ENCODE data around the gene MAD1L1.

MAD1L1 gene

DNA sequence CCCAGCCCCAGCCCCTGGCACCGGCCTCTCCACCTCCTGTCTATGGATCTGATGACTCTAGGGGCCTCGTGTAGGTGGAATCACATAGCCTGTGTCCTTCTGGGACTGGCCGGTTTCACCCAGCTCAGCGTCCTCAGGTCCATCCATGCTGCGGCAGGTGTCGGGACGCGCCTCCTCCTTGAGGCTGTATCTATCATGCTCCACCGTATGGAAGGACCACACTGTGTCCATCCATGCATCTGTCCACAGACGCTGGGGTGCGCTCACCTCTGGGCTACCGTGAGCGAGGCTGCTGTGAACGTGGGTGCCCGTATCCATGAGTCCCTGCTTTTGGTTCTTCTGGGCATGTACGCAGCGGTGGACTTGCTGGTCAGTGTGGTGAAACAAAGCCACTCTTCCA is 281.1 kb downstream of the MAD1L1 start:
- no peak overlapping the region for H3K4me3 ChIP-seq (ENCODE audit: severe bottlenecking)
- DNase-seq (ENCODE audit: low spot score) (no peak), ATAC-seq (ENCODE audit: low read depth) (no peak)
- no peaks in the 10 kb centered on the region for H3K9me3 ChIP-seq (ENCODE audit: severe bottlenecking)
- no peak overlapping the region for H3K27ac ChIP-seq (ENCODE audit: poor library complexity, severe bottlenecking)
- no peaks in the 10 kb centered on the region for H3K4me1 ChIP-seq (ENCODE audit: insufficient read depth, poor library complexity, severe bottlenecking)
- no peaks in the 10 kb centered on the region for H3K27me3 ChIP-seq (ENCODE audit: insufficient read depth, poor library complexity, severe bottlenecking)
- TF ChIP-seq, protein P1, sequence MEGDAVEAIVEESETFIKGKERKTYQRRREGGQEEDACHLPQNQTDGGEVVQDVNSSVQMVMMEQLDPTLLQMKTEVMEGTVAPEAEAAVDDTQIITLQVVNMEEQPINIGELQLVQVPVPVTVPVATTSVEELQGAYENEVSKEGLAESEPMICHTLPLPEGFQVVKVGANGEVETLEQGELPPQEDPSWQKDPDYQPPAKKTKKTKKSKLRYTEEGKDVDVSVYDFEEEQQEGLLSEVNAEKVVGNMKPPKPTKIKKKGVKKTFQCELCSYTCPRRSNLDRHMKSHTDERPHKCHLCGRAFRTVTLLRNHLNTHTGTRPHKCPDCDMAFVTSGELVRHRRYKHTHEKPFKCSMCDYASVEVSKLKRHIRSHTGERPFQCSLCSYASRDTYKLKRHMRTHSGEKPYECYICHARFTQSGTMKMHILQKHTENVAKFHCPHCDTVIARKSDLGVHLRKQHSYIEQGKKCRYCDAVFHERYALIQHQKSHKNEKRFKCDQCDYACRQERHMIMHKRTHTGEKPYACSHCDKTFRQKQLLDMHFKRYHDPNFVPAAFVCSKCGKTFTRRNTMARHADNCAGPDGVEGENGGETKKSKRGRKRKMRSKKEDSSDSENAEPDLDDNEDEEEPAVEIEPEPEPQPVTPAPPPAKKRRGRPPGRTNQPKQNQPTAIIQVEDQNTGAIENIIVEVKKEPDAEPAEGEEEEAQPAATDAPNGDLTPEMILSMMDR (IDR thresholded peaks at IDR 0.05; ENCODE audit: poor library complexity, severe bottlenecking): no peak
- H3K36me3 ChIP-seq (ENCODE audit: low read depth): no peaks in the 10 kb centered on the region

DNA sequence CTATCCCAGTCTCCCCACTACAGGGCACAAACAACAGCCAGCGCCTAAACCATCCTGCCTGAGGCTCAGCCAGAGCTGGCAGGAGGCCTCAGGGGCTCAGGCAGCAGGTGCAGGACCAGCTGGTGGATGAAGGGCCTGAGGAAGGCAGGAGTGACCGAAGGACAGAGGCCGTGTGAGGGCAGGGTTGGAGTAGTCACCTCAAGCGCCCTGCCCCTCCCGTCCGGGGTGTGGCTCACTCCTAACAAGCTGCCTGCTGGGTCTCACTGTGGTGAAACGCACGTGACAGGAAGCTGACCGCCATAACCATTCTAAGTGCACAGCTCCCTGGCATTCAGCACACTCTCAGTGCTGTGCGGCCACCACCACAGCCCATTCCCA is 281.6 kb downstream of the MAD1L1 start:
- Histone ChIP-seq H3K4me1 (ENCODE audit: insufficient read depth, poor library complexity, severe bottlenecking) (no peaks in the 10 kb centered on the region), H3K27ac (ENCODE audit: poor library complexity, severe bottlenecking) (no peak overlapping the region), H3K4me3 (ENCODE audit: severe bottlenecking) (no peak overlapping the region), H3K36me3 (ENCODE audit: low read depth) (no peaks in the 10 kb centered on the region), H3K27me3 (ENCODE audit: insufficient read depth, poor library complexity, severe bottlenecking) (no peaks in the 10 kb centered on the region), H3K9me3 (ENCODE audit: severe bottlenecking) (no peaks in the 10 kb centered on the region)
- no peak for ATAC-seq (ENCODE audit: low read depth)
- TF ChIP-seq, protein P1 (IDR thresholded peaks at IDR 0.05; ENCODE audit: poor library complexity, severe bottlenecking): no peak
- DNase-seq (ENCODE audit: low spot score): no peak

DNA sequence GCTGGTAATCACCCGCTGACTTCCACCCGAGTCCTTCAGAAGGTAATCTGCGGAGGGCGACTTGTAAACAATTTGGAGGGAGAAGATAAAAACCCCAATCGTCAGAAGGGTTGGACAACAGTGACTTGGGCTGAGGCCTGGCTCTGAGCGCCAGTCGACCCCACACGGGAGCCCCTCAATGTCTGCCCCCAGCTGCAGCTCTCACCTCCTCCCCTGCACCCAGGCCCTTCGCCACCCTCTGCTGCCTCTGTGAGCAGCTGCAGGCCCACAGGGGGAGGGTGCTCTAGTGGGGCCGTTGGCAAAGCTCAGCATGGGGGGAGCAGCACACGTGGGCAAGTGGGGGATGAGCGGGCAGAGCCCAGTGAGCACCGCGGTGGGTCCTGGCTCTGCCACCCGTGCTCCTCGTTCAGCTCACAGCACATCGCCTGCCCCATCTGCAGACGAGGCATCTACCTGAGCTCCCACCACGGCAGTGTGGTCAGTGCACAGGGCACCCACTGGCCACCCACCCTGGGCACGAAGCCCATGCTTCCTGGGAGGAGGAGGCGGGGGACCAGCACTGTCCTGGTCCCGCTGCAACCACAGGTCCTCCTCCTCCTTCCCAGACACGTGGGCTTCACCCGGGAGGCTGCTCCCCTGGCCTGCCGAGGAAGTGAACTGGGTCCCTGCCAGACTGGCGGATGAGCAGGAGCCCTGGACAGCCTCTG is 282.1 kb downstream of the MAD1L1 start:
- Histone ChIP-seq H3K27ac (ENCODE audit: poor library complexity, severe bottlenecking) (no peak overlapping the region), H3K27me3 (ENCODE audit: insufficient read depth, poor library complexity, severe bottlenecking) (no peaks in the 10 kb centered on the region)

DNA sequence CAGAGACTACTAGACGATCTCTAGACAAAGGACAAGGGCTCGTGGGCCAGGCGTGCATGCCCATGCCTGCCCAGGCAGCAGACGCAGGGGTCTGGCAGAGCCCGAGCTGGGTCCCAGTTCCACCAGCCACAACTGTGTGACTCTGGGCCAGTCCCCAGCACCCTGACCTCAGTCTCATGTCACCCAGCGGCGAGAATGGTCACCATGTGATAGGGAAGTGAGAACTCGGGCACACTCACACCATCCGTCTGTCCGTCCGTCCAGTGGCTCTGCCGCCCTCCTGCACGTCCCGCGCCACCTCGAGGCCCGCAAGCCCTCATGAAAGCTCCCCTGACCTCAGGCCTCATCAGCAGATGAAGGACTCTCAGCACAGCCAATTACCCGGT is 282.7 kb downstream of the MAD1L1 start:
- Histone ChIP-seq H3K36me3 (ENCODE audit: low read depth) (no peaks in the 10 kb centered on the region), H3K9me3 (ENCODE audit: severe bottlenecking) (no peaks in the 10 kb centered on the region), H3K4me1 (ENCODE audit: insufficient read depth, poor library complexity, severe bottlenecking) (no peaks in the 10 kb centered on the region), H3K27ac (ENCODE audit: poor library complexity, severe bottlenecking) (no peak overlapping the region), H3K27me3 (ENCODE audit: insufficient read depth, poor library complexity, severe bottlenecking) (no peaks in the 10 kb centered on the region), H3K4me3 (ENCODE audit: severe bottlenecking) (no peak overlapping the region)
- no peak for ATAC-seq (ENCODE audit: low read depth)
- DNase-seq (ENCODE audit: low spot score): no peak
- TF ChIP-seq, protein P1 (IDR thresholded peaks at IDR 0.05; ENCODE audit: poor library complexity, severe bottlenecking): no peak

More for the DNA sequence above, 282.1 kb downstream of the MAD1L1 start:
- H3K36me3 ChIP-seq (ENCODE audit: low read depth): no peaks in the 10 kb centered on the region
- no peaks in the 10 kb centered on the region for H3K9me3 ChIP-seq (ENCODE audit: severe bottlenecking)
- ATAC-seq (ENCODE audit: low read depth) (no peak), DNase-seq (ENCODE audit: low spot score) (no peak)
- H3K4me3 ChIP-seq (ENCODE audit: severe bottlenecking): no peak overlapping the region
- TF ChIP-seq, protein P1 (IDR thresholded peaks at IDR 0.05; ENCODE audit: poor library complexity, severe bottlenecking): no peak
- no peaks in the 10 kb centered on the region for H3K4me1 ChIP-seq (ENCODE audit: insufficient read depth, poor library complexity, severe bottlenecking)

DNA sequence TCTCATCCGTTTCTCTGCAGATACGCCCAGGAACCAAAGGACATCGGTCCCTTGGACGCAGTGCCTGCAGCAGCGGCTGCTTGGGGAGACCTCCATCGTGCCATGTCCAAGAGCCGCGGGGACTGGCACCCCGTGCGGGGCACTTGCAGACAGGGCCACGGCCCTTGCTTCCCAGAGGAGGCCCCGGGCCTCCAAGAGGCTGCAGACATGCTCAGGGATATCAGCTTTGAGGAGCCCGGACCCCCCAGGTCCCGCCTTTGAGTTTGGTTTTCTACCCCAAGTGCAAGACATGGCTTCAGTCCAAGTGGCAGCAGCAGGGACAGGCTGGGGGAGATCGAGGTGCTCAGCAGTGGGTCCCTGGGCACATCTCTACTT is 283.1 kb downstream of the MAD1L1 start:
- TF ChIP-seq, protein P1 (IDR thresholded peaks at IDR 0.05; ENCODE audit: poor library complexity, severe bottlenecking): no peak
- H3K36me3 ChIP-seq (ENCODE audit: low read depth): no peaks in the 10 kb centered on the region

More for the DNA sequence above, 283.1 kb downstream of the MAD1L1 start:
- H3K4me3 ChIP-seq (ENCODE audit: severe bottlenecking): no peak overlapping the region
- H3K27ac ChIP-seq (ENCODE audit: poor library complexity, severe bottlenecking): no peak overlapping the region
- no peaks in the 10 kb centered on the region for H3K4me1 ChIP-seq (ENCODE audit: insufficient read depth, poor library complexity, severe bottlenecking)
- ATAC-seq (ENCODE audit: low read depth) (no peak), DNase-seq (ENCODE audit: low spot score) (peak; percentile 31)
- H3K9me3 ChIP-seq (ENCODE audit: severe bottlenecking): no peaks in the 10 kb centered on the region
- no peaks in the 10 kb centered on the region for H3K27me3 ChIP-seq (ENCODE audit: insufficient read depth, poor library complexity, severe bottlenecking)

All from RWPE2 (cell line).